GM06990 (cell line): Measurements from ENCODE around the gene ZNF839.

Source experiments
- DNase-seq: peaks from one replicate; pipeline ENCODE4 v3.0.0-alpha.2; 2011; ENCODE audit not compliant: insufficient read length; ENCODE audit errors: extremely low read depth
- H3K27me3 ChIP-seq: replicated peaks from 2 replicates; pipeline ENCODE4 v1.6.0; 2011; ENCODE audit warnings: low read length; ENCODE audit not compliant: control insufficient read depth, insufficient read depth
- H3K36me3 ChIP-seq: 2 replicates; pipeline ENCODE4 v1.5.1; 2011; ENCODE audit warnings: low read length; ENCODE audit not compliant: control insufficient read depth, insufficient read depth
- H3K4me3 ChIP-seq: replicated peaks from 2 replicates; pipeline ENCODE4 v1.5.1; 2011; ENCODE audit warnings: low read depth, mild to moderate bottlenecking, control low read depth, low read length
- CTCF ChIP-seq: IDR thresholded peaks from 2 replicates; pipeline ENCODE4 v1.5.1; 2011; ENCODE audit warnings: low read length, control low read depth, mild to moderate bottlenecking, inconsistent platforms; ENCODE audit not compliant: insufficient read depth, poor library complexity, severe bottlenecking

Gene ZNF839

DNA sequence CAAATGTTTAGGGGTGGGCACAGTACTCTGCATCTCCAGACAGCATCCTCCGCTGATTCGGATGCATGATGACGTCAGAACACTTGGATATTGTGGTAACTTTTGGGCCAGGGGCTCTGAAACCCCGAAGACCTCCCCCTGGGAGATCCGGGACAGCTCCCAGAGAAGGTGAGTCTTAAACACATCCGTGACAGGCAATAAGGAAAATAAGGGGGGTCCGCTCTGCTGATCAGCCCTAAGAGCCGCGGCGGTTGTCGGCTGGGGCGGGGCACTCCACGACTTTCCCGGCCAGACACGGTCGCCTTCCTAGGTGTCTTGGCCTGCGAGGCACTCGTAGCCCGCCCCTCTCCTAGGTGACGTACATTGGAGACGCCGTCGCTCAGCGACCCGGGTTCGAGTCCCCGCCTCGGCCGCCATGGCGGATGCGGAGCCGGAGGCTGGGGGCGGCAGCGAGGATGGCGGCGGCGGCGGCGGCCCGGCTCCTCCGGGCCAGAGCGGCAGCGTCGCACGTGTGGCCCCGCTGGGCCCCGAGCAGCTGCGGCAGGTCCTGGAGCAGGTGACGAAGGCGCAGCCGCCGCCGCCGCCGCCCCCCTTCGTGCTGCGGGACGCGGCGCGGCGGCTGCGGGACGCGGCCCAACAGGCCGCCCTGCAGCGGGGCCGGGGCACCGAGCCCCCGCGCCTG is at the start of gene ZNF839:
Gene ZNF839 (plus strand): TSS at position 396 of the 682 bp plus-strand sequence. CDS start 20 bp downstream, at position 416.
- no peaks in the 10 kb centered on the region for H3K36me3 ChIP-seq
- no peak for TF ChIP-seq CTCF
- H3K27me3 ChIP-seq: no peaks in the 10 kb centered on the region
- DNase-seq: peak; percentile 91
- H3K4me3 ChIP-seq: peak within 1 kb of the TSS; percentile 83

GRCh38 chr14:102272392-102272791 is 47.2 kb upstream of the ZNF839 start:
- H3K4me3 ChIP-seq: no peak overlapping the region
- no peaks in the 10 kb centered on the region for H3K36me3 ChIP-seq
- TF ChIP-seq CTCF: no peak
- no peaks in the 10 kb centered on the region for H3K27me3 ChIP-seq
- DNase-seq: no peak

DNA sequence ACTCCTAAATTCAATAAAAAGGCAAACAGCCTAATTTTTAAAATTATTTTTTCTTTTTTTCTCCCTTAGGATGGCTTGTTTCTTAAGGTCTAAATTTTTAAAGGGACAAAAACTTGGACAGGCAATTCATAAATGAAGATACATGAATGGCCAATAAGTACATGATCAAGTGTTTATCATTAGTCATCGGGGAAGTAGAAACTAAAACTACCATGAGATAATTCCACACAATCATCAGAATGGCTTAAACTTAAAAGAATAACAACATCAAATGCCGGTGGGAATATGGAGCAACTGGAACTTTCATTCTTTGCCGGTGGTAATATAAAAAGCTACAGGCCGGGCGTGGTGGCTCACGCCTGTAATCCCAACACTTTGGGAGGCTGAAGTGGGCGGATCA is 43.7 kb upstream of the ZNF839 start:
- H3K4me3 ChIP-seq: no peak overlapping the region
- no peaks in the 10 kb centered on the region for H3K27me3 ChIP-seq
- DNase-seq: no peak
- no peak for TF ChIP-seq CTCF
- no peaks in the 10 kb centered on the region for H3K36me3 ChIP-seq

- no peak for DNase-seq
- TF ChIP-seq CTCF: no peak
- H3K4me3 ChIP-seq: no peak overlapping the region
- H3K36me3 ChIP-seq: no peaks in the 10 kb centered on the region
- H3K27me3 ChIP-seq: no peaks in the 10 kb centered on the region
Observed at GRCh38 chr14:102277874-102278630, 41.5 kb upstream of the ZNF839 start.

DNA sequence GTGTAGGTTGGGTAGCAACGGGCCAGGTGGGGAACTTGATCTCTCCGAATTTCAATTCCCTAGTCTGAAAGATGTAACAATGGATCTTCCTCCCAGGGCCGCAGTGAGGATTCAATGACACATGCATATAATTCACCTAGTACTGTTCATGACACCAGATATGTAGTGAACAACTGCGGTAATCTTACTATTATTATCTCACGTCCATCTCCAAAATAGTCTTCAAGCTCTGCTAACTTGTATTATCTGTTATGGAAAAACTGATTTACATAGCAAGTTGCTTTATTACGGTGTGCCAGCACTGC is 41.0 kb upstream of the ZNF839 start:
- Histone ChIP-seq H3K27me3 (no peaks in the 10 kb centered on the region), H3K4me3 (no peak overlapping the region), H3K36me3 (no peaks in the 10 kb centered on the region)
- no peak for TF ChIP-seq CTCF
- no peak for DNase-seq
